Renal cortical epithelial cell (primary cell): ENCODE results near the gene C5AR2. TPM values are rescaled to one million over a fixed set of nuclear protein-coding genes. Genes with fewer than 3 reads are reported as not detected.
"Not testable (repeated sequence)": the region's sequence is repeated elsewhere in the genome, so short reads cannot be mapped to it uniquely, and the experiment has no call there.

Experiments used
- DNase-seq: peaks from one replicate; pipeline ENCODE4 v3.0.0-alpha.2; 2011; ENCODE audit warnings: low read depth
- total RNA-seq: library from RNA; depleted of rRNA; stranded (reverse); fragments of >200 nt; gene quantifications from 2 replicates; pipeline ENCODE4 v1.2.3, GENCODE V29; 2014

The C5AR2 gene
- total RNA-seq, 1 donor from 2014 or later: 0.30 TPM

GRCh38 chr19:47323872-47324271, 8.1 kb upstream of the C5AR2 start:
- no peak for DNase-seq

GRCh38 chr19:47324502-47324901, 7.5 kb upstream of the C5AR2 start:
- DNase-seq: no peak

GRCh38 chr19:47330466-47330869, 1.5 kb upstream of the C5AR2 start:
- no peak for DNase-seq

- DNase-seq: no peak
These were observed 485 bp upstream of the C5AR2 start for GRCh38 chr19:47331490-47331889.

GRCh38 chr19:47336765-47337718, 5.1 kb downstream of the C5AR2 start:
- DNase-seq: not testable (repeated sequence)

GRCh38 chr19:47339196-47339880, 7.4 kb downstream of the C5AR2 start:
- no peak for DNase-seq

GRCh38 chr19:47340477-47341208, 8.7 kb downstream of the C5AR2 start:
- DNase-seq: no peak

- DNase-seq: no peak
These were observed 9.8 kb downstream of the C5AR2 start for GRCh38 chr19:47341734-47342133.

GRCh38 chr19:47343194-47343802, 11.3 kb downstream of the C5AR2 start:
- no peak for DNase-seq

GRCh38 chr19:47344425-47344824, 12.4 kb downstream of the C5AR2 start:
- no peak for DNase-seq

GRCh38 chr19:47346024-47346423, 14.0 kb downstream of the C5AR2 start:
- not testable (repeated sequence) for DNase-seq

- DNase-seq: peak; percentile 97
These were observed 17.1 kb downstream of the C5AR2 start, which contains the start of gene DHX34 for GRCh38 chr19:47348819-47349795. Gene DHX34, plus strand, starts transcription at chr19:47349315. Its CDS starts 3,716 bp downstream, at chr19:47353031.

GRCh38 chr19:47350630-47351029, 18.7 kb downstream of the C5AR2 start:
- no peak for DNase-seq

GRCh38 chr19:47351548-47351947, 19.6 kb downstream of the C5AR2 start:
- peak; percentile 33 for DNase-seq

- DNase-seq: no peak
These were observed 20.1 kb downstream of the C5AR2 start for GRCh38 chr19:47352095-47352494.

GRCh38 chr19:47353307-47353712, 21.3 kb downstream of the C5AR2 start:
- DNase-seq: no peak

GRCh38 chr19:47356900-47357299, 24.9 kb downstream of the C5AR2 start:
- DNase-seq: peak; percentile 40

- DNase-seq: no peak
These were observed 26.1 kb downstream of the C5AR2 start for GRCh38 chr19:47357788-47358680.

- DNase-seq: no peak
These were observed 27.0 kb downstream of the C5AR2 start for GRCh38 chr19:47358936-47359335.
